B cell (primary cell): ENCODE data around the gene PRRT4. TPM values are rescaled to one million over a fixed set of nuclear protein-coding genes. Genes with fewer than 3 reads are reported as not detected.

Source experiments
- ATAC-seq: fragments of 200-7000 bp; cut with Tn5 transposase; one replicate; pipeline ENCODE4 v1.10.0; 2021; ENCODE audit warnings: low read depth, mild to moderate bottlenecking, moderate number of reproducible peaks, moderate library complexity
- CTCF ChIA-PET: fragments of 350-600 bp; sonication (Branson Sonifier 250); formaldehyde crosslinking; loops from one replicate; lab custom pipeline; 2021; ENCODE audit warnings: antibody characterized with exemption, inconsistent platforms; lab: Charles Lee
- POLR2A ChIA-PET: fragments of 350-600 bp; sonication (Branson Sonifier 250); formaldehyde crosslinking; loops from one replicate; lab custom pipeline; 2021; ENCODE audit warnings: antibody characterized with exemption; lab: Charles Lee
- DNase-seq: peaks from one replicate; pipeline ENCODE4 v3.0.0; 2013
- H2AFZ ChIP-seq: 2 replicates; pipeline ENCODE4 v1.6.1; 2012; ENCODE audit warnings: mild to moderate bottlenecking, low read depth, low read length; ENCODE audit not compliant: insufficient read depth, poor library complexity, severe bottlenecking
- H3K27ac ChIP-seq, 2 donors: 1 replicate in 1 of 2; 2 replicates in 1 of 2; pipeline ENCODE4 v1.5.1; 2012 to 2013; ENCODE audit warnings: low read length in 2 of 2, mild to moderate bottlenecking in 2 of 2, moderate library complexity in 1 of 2
- H3K27me3 ChIP-seq, 4 experiments: fragments of 200-600 bp in 1 of 4; sonication (generic) in 1 of 4; replicated peaks in 1 of 4; 1 replicate in 2 of 4; 2 replicates in 2 of 4; pipeline versions ENCODE4 v1.6.1 to v1.7.0; 2013 to 2016; ENCODE audit warnings: low read length in 3 of 4, mild to moderate bottlenecking in 2 of 4, mixed read lengths in 1 of 4, moderate library complexity in 1 of 4; ENCODE audit not compliant: insufficient read depth in 4 of 4, control insufficient read depth in 3 of 4; ENCODE audit errors: control extremely low read depth in 1 of 4
- H3K36me3 ChIP-seq, 2 experiments: replicated peaks in 1 of 2; 1 replicate in 1 of 2; 2 replicates in 1 of 2; pipeline versions ENCODE4 v1.6.1 to v1.7.1; 2013; ENCODE audit warnings: low read length in 1 of 2; ENCODE audit not compliant: insufficient read depth in 2 of 2, control insufficient read depth in 1 of 2; ENCODE audit errors: control extremely low read depth in 1 of 2, extremely low read depth in 1 of 2
- H3K4me1 ChIP-seq, 2 donors: fragments of 200-600 bp in 1 of 2; sonication (generic) in 1 of 2; 1 replicate in 1 of 2; 2 replicates in 1 of 2; pipeline versions ENCODE4 v1.5.1 to v1.6.1; 2013 to 2017; ENCODE audit warnings: low read length in 2 of 2; ENCODE audit not compliant: control insufficient read depth in 2 of 2, insufficient read depth in 2 of 2
- H3K4me2 ChIP-seq: replicated peaks from 2 replicates; pipeline ENCODE3; 2012; ENCODE audit warnings: mild to moderate bottlenecking, low read depth, low read length; ENCODE audit not compliant: poor library complexity, severe bottlenecking
- H3K4me3 ChIP-seq, 5 experiments: fragments of 200-600 bp in 1 of 5; sonication (generic) in 1 of 5; 1 replicate in 3 of 5; 2 replicates in 2 of 5; pipeline versions ENCODE4 v1.5.1 to v1.7.0; 2011 to 2016; ENCODE audit warnings: low read length in 4 of 5, mild to moderate bottlenecking in 4 of 5, low read depth in 2 of 5, control low read depth in 1 of 5, moderate library complexity in 1 of 5; ENCODE audit not compliant: insufficient read depth in 1 of 5; ENCODE audit errors: control extremely low read depth in 1 of 5, extremely low read depth in 1 of 5
- H3K79me2 ChIP-seq: fragments of 200-600 bp; sonication (generic); one replicate; pipeline ENCODE4 v1.6.0; 2016; ENCODE audit warnings: low read length; ENCODE audit not compliant: control insufficient read depth, insufficient read depth
- H3K9ac ChIP-seq: fragments of 200-600 bp; sonication (generic); 2 replicates; pipeline ENCODE4 v1.6.1; 2017; ENCODE audit warnings: mild to moderate bottlenecking, low read length, moderate library complexity
- H3K9me3 ChIP-seq, 3 donors: one replicate each; pipeline versions ENCODE4 v1.6.1 to v1.7.1; 2013; ENCODE audit warnings: low read length in 2 of 3; ENCODE audit not compliant: control insufficient read depth in 2 of 3, insufficient read depth in 1 of 3; ENCODE audit errors: control extremely low read depth in 1 of 3
- H4K20me1 ChIP-seq: 2 replicates; pipeline ENCODE4 v1.6.0; 2012; ENCODE audit warnings: mild to moderate bottlenecking, low read length; ENCODE audit not compliant: insufficient read depth, control insufficient read depth, poor library complexity, severe bottlenecking
- H3K27ac Mint-ChIP-seq: one replicate; pipeline ENCODE4 v1.8.0; 2021; ENCODE audit warnings: mixed read lengths
- H3K27me3 Mint-ChIP-seq: one replicate; pipeline ENCODE4 v1.8.0; 2021; ENCODE audit warnings: mixed read lengths
- H3K4me1 Mint-ChIP-seq: one replicate; pipeline ENCODE4 v1.8.0; 2021; ENCODE audit warnings: mixed read lengths
- H3K4me3 Mint-ChIP-seq: one replicate; pipeline ENCODE4 v1.8.0; 2021; ENCODE audit warnings: mixed read lengths
- H3K9me3 Mint-ChIP-seq: one replicate; pipeline ENCODE4 v1.8.0; 2022; ENCODE audit warnings: mixed read lengths; ENCODE audit not compliant: insufficient read depth
- EZH2 ChIP-seq: IDR thresholded peaks from 2 replicates; pipeline ENCODE4 v1.6.1; 2012; ENCODE audit warnings: borderline replicate concordance, low read depth, mild to moderate bottlenecking, moderate library complexity, low read length; ENCODE audit not compliant: insufficient read depth, poor library complexity, severe bottlenecking
- WGBS: methylation state at CpG from one replicate; pipeline ENCODE4 v1.1.5; 2013; ENCODE audit warnings: missing lambda C conversion rate; ENCODE audit not compliant: insufficient coverage; 5-methylcytosine and 5-hydroxymethylcytosine counted together
- intact Hi-C: fragments of 100-400 bp; cut with micrococcal nuclease; formaldehyde crosslinking; loops from one replicate; pipeline ENCODE4 v1.10.0; 2022
- polyA plus RNA-seq: library from polyadenylated mRNA; depleted of rRNA; stranded (reverse); fragments of >200 nt; gene quantifications from 2 replicates; pipeline ENCODE4 v1.2.3, GENCODE V29; 2012
- total RNA-seq, 2 donors: library from RNA; stranded (reverse); fragments of 120-200 nt in 1 of 2; gene quantifications; 1 replicate in 1 of 2; 2 replicates in 1 of 2; pipeline versions ENCODE4 v1.2.3 to v1.2.4, GENCODE V29; 2013 to 2022
- TF ChIP-seq, protein P1 (sequence below): fragments of 200-600 bp; IDR thresholded peaks from one replicate; pipeline ENCODE4 v1.8.0; 2022; ENCODE audit warnings: antibody characterized with exemption, mild to moderate bottlenecking

PRRT4 gene
- total and polyA plus RNA-seq, 2 donors (not counting 1 experiment from before 2014, with no cell fraction given) = 0.04 to 0.20 TPM

DNA sequence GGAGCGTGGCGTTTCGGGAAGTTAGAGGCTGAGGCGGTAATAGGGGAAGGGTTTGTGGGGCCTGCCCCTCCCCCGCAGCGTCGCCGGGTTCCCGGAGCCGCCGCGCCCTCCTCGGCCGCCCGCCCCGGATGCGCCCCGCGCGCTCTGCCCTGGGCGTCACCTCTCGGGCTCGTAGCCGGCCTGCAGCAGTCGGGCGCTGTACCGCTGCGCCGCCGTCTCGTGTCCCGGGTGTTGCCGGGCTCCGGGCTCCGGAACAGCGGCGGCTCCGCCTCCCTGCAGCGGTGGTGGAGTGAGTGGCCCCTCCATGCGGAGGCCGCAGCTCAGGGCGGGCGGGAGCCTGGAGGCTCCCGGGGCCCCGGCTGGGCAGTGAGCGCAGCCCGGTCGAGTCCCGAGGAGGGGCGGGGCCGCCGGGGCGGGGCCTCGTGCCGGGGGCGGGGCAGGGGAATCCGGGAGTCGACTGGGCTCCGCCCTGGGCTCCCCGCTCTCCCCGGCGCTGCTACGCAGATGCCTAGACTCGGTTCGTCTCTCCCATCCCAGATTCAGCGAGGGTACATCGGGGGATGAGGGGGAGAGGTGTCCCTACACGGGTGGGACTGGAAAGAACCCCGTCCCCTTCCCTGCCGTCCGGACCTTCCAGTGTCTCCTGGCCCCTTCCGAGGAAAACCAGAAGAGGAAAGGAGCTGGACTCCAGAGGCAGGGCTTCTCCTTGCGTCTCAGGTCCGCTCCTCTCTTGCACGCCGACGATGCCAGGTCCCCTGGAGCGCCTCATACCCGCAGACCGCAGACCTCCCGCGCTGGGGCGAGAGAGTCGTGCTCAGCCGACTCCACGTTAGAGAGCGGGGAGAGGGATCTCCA lies 48.3 kb upstream of the PRRT4 start, which contains the start of gene IMPDH1:
TSS of gene IMPDH1 (minus strand) at position 387 of the 855 bp plus-strand sequence. CDS start at position 306, 81 bp downstream.
- DNase-seq (peak; percentile 91), ATAC-seq (peak; percentile 81)
- Histone ChIP-seq H3K9ac (peak within 1 kb of the TSS; percentile 77), H2AFZ (peak within 1 kb of the TSS; percentile 82), H3K36me3 (no peaks in the 10 kb centered on the region), H3K27ac (peak within 1 kb of the TSS; percentile 64 to 68), H3K4me3 (peak within 1 kb of the TSS; percentile 73 to 93 (median 86)), H3K27me3 (peaks cover 0 to 3% (median 0%) of the 10 kb centered on the region in 4 experiments), H3K4me1 (peaks cover 18 to 52% of the 10 kb centered on the region in 2 donors), H3K79me2 (no peaks in the 10 kb centered on the region), H3K4me2 (peak within 1 kb of the TSS; percentile 86), H3K9me3 (no peaks in the 10 kb centered on the region), H4K20me1 (peaks cover 5% of the 10 kb centered on the region)
- Mint-ChIP-seq H3K4me3 (peak within 1 kb of the TSS; percentile 95), H3K4me1 (peaks cover 37% of the 10 kb centered on the region), H3K27ac (peak within 1 kb of the TSS; percentile 86), H3K27me3 (peaks cover 4% of the 10 kb centered on the region), H3K9me3 (no peaks in the 10 kb centered on the region)
- ChIA-PET POLR2A (no interaction called here), CTCF (interaction anchor here (0.7 to 23.4 kb wide), 7 partner anchors 10 to 65 kb away, joined by 3 to 331 read pairs (median 4); no protein-coding TSS in a partner anchor)
- WGBS = under 1% methylated on average over 83 of the region's 87 CpGs
- no peak for TF ChIP-seq EZH2
- TF ChIP-seq, protein P1, sequence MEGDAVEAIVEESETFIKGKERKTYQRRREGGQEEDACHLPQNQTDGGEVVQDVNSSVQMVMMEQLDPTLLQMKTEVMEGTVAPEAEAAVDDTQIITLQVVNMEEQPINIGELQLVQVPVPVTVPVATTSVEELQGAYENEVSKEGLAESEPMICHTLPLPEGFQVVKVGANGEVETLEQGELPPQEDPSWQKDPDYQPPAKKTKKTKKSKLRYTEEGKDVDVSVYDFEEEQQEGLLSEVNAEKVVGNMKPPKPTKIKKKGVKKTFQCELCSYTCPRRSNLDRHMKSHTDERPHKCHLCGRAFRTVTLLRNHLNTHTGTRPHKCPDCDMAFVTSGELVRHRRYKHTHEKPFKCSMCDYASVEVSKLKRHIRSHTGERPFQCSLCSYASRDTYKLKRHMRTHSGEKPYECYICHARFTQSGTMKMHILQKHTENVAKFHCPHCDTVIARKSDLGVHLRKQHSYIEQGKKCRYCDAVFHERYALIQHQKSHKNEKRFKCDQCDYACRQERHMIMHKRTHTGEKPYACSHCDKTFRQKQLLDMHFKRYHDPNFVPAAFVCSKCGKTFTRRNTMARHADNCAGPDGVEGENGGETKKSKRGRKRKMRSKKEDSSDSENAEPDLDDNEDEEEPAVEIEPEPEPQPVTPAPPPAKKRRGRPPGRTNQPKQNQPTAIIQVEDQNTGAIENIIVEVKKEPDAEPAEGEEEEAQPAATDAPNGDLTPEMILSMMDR = no peak
- intact Hi-C loops = loop anchor here (1.0 to 5.0 kb wide), 5 partner anchors 17 to 329 kb away; partner anchors contain the start of genes CALU, HILPDA and RBM28
